NK-92 treated with Interleukin-12 subunit alpha and Interleukin-12 subunit beta, amount 100 ng/mL, for 24 hours (cell line): ENCODE data around the gene GCM1.

ENCODE experiments used
- DNase-seq: peaks from one replicate; lab custom pipeline; 2025; lab: John Stamatoyannopoulos, UW

GCM1 gene

DNA sequence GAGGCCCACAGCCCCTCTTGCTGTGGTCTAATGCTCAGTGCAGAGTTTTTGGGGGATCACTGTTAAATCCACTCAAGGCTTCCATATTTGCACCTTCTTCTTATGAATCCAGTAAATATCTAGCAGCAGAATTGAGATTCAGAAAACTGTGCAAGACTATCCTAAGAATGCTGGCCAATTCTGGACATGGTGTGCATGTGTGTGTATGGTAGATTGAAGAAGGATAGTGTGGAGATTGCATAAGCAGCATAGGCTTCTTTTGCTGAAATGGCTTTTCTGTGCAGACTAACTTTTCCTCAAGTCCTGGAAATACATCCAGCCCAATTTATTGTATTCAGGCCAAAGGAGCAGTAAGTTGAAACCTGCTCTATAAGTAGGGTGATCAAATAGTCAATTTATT is 43.7 kb downstream of the GCM1 start:
- DNase-seq, result no peak

DNA sequence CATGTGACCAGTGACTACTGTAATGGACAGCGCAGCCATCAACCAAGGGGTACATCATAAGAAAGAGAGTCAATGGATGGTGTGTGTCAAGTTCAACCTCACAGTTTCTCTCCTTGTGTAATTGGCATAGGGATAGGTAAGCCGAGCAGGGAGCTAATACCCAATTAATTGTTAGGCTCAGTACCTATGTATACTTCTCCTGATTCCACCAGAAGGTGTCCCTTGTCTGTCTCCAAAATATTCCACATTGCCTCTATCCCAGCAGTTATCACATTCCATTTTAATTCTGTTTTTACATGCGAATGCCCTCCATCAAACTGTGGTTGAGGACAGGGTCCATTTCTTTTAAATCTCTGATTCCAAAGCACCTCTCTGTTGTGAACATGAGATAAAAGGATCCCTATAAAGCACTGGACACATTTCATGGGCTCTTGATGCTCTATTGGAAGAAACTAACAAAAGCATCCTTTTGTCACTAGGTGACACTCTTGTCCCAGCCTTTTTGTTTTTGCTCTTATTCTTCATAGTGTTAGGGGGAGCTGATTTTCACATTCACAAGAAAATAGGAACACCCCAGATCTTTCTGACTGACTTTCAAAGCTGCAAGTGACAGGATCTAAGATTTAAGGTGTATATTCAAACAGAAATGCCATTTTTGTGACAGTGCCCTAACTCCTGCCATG is 44.5 kb downstream of the GCM1 start:
- DNase-seq, result no peak

DNA sequence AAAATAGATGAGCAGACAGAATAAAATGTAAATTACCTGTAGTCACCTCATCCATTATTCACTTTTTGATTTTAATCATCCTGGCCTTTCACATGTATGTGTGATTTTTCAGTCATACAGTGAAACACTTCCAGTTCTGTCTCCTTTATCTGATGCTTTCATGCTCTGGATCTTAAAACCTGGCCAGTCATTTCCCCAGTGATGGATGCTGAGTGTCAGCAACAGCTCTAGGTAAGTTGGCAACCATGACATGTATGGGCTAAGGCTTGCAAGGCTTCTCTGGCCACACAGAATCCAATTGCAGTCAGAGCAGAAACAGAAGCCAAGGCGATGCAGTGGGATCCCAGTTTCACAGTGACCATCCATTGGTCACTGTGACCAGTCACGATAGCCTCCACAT is 47.6 kb downstream of the GCM1 start:
- no peak for DNase-seq

DNA sequence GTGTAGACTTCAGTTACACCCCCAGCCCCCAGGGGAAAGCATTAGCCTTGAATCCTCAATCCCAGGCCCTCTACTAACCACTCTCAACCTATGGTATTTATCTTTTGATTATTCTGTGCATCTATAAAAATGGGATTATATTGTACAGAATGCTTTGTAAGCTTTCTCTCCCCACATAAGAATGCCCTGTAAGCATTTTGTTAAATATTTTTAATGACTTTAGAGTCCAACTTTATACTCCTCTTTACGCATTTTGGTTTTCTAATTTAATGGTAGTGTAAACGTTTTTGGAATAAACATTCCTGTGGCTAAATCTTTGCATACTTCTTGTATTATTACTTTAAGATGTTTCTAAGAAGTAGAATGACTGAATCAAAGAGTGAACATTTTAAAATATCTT is 48.1 kb downstream of the GCM1 start:
- no peak for DNase-seq

- no peak for DNase-seq
Measured at GRCh38 chr6:53095716-53096115, 52.9 kb downstream of the GCM1 start.

GRCh38 chr6:53095270-53095669 is 53.4 kb downstream of the GCM1 start:
- DNase-seq, result no peak

- no peak for DNase-seq
Measured at GRCh38 chr6:53090576-53090975, 58.1 kb downstream of the GCM1 start.

- DNase-seq, result no peak
Measured at GRCh38 chr6:53089948-53090347, 58.7 kb downstream of the GCM1 start.

- DNase-seq, result no peak
Measured at GRCh38 chr6:53086302-53086701, 62.3 kb downstream of the GCM1 start.

DNA sequence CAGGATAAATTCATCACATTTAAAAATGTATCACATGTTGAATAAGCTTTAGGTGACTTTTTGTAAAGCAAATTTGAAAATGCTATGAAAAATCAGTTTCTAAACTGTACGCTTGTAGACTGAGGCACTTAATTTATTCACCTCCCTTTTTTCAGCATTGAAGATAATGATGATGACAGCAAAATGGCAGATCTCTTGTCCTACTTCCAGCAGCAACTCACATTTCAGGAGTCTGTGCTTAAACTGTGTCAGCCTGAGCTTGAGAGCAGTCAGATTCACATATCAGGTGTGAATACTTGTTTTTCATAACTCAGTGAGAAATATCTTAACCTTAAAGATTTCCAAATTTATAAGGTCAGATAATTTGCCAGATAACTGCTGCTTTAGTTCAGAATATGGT is 67.8 kb downstream of the GCM1 start:
- DNase-seq, result no peak
